H1 (cell line): Measurements from ENCODE around the gene FGD6. TPM values are rescaled to one million over a fixed set of nuclear protein-coding genes. Genes with fewer than 3 reads are reported as not detected.

Experiments
- CTCF ChIA-PET: fragments of 300-600 bp; sonication (Branson Sonifier 250); formaldehyde crosslinking; loops from one replicate; lab custom pipeline; 2021; ENCODE audit not compliant: partially characterized antibody; lab: Charles Lee
- POLR2A ChIA-PET: fragments of 300-600 bp; sonication (Branson Sonifier 250); formaldehyde crosslinking; loops from one replicate; lab custom pipeline; 2021; ENCODE audit warnings: inconsistent platforms; ENCODE audit not compliant: partially characterized antibody; lab: Charles Lee
- DNase-seq, 2 experiments: peaks; one replicate each; pipeline versions ENCODE4 v3.0.0 to v3.0.0-alpha.2; 2010 to 2022; ENCODE audit warnings: low spot score in 2 of 2, low read depth in 1 of 2, mixed read lengths in 1 of 2
- FAIRE-seq: peaks from 2 replicates; lab custom pipeline; 2011; peaks lifted over from hg19 to GRCh38; lab: Jason Lieb, UNC
- H2AFZ ChIP-seq: 2 replicates; pipeline ENCODE4 v1.8.1; 2012; ENCODE audit warnings: low read length, inconsistent platforms
- H2AK5ac ChIP-seq: 2 replicates; pipeline ENCODE4 v1.6.1; 2013; ENCODE audit warnings: low read depth, low read length
- H2BK120ac ChIP-seq: replicated peaks from 2 replicates; pipeline ENCODE3; 2013; ENCODE audit warnings: low read depth, low read length, inconsistent platforms
- H2BK12ac ChIP-seq: 2 replicates; pipeline ENCODE4 v1.6.1; 2013; ENCODE audit warnings: low read depth, low read length
- H2BK15ac ChIP-seq: 2 replicates; pipeline ENCODE4 v1.6.1; 2013; ENCODE audit warnings: low read length
- H2BK20ac ChIP-seq: 2 replicates; pipeline ENCODE4 v1.6.1; 2013; ENCODE audit warnings: low read length
- H2BK5ac ChIP-seq: 2 replicates; pipeline ENCODE4 v1.6.1; 2013; ENCODE audit warnings: low read depth, low read length
- H3K14ac ChIP-seq: 2 replicates; pipeline ENCODE4 v1.6.1; 2013; ENCODE audit warnings: inconsistent platforms; ENCODE audit not compliant: insufficient read length
- H3K18ac ChIP-seq: 2 replicates; pipeline ENCODE4 v1.6.1; 2013; ENCODE audit warnings: low read length; ENCODE audit errors: extremely low read depth
- H3K23ac ChIP-seq: 2 replicates; pipeline ENCODE4 v1.6.1; 2013; ENCODE audit warnings: inconsistent platforms; ENCODE audit not compliant: insufficient read length
- H3K23me2 ChIP-seq: 2 replicates; pipeline ENCODE4 v1.6.1; 2013; ENCODE audit warnings: low read depth, low read length
- H3K27ac ChIP-seq: 2 replicates; pipeline ENCODE4 v1.6.1; 2011; ENCODE audit warnings: low read depth, low read length, inconsistent platforms
- H3K27me3 ChIP-seq, 4 experiments: replicated peaks in 1 of 4; 1 replicate in 1 of 4; 2 replicates in 3 of 4; pipeline versions ENCODE4 v1.6.1 to v1.8.1; 2011 to 2013; ENCODE audit warnings: low read length in 3 of 4, mild to moderate bottlenecking in 3 of 4, inconsistent platforms in 2 of 4, mixed read lengths in 2 of 4, moderate library complexity in 1 of 4; ENCODE audit not compliant: control insufficient read depth in 3 of 4, insufficient read depth in 3 of 4; ENCODE audit errors: extremely low read depth in 1 of 4
- H3K36me3 ChIP-seq, 4 experiments: 2 replicates each; pipeline versions ENCODE4 v1.6.1 to v1.8.1; 2011 to 2013; ENCODE audit warnings: mild to moderate bottlenecking in 4 of 4, low read length in 3 of 4, moderate library complexity in 2 of 4, control low read depth in 1 of 4, inconsistent platforms in 1 of 4; ENCODE audit not compliant: insufficient read depth in 4 of 4, control insufficient read depth in 2 of 4
- H3K4ac ChIP-seq: replicated peaks from 2 replicates; pipeline ENCODE3; 2013; ENCODE audit warnings: low read length, low read depth, mixed read lengths, inconsistent platforms; ENCODE audit not compliant: insufficient read length
- H3K4me1 ChIP-seq, 4 experiments: replicated peaks in 1 of 4; 1 replicate in 1 of 4; 2 replicates in 3 of 4; pipeline versions ENCODE4 v1.6.1 to v1.8.1; 2011 to 2013; ENCODE audit warnings: low read length in 3 of 4, inconsistent platforms in 2 of 4, mixed read lengths in 1 of 4; ENCODE audit not compliant: insufficient read depth in 4 of 4, control insufficient read depth in 3 of 4
- H3K4me2 ChIP-seq, 2 experiments: 2 replicates each; pipeline versions ENCODE4 v1.6.1 to v1.8.1; 2011 to 2013; ENCODE audit warnings: low read depth in 2 of 2, low read length in 2 of 2, control low read depth in 1 of 2, inconsistent platforms in 1 of 2, mild to moderate bottlenecking in 1 of 2; ENCODE audit not compliant: insufficient read depth in 1 of 2
- H3K4me3 ChIP-seq, 4 experiments: fragments of 200-600, 300-600 bp in 1 of 4; sonication (generic), shearing (Covaris generic), sonication (Bioruptor Twin) in 1 of 4; 2 replicates each; pipeline versions ENCODE4 v1.5.1 to v1.8.1; 2011 to 2016; ENCODE audit warnings: low read length in 4 of 4, low read depth in 3 of 4, control low read depth in 2 of 4, inconsistent platforms in 2 of 4, mild to moderate bottlenecking in 2 of 4, mixed read lengths in 1 of 4, moderate library complexity in 1 of 4; ENCODE audit not compliant: insufficient read depth in 2 of 4; ENCODE audit errors: extremely low read depth in 1 of 4
- H3K56ac ChIP-seq: replicated peaks from 2 replicates; pipeline ENCODE3; 2013; ENCODE audit warnings: low read depth, mild to moderate bottlenecking, mixed read lengths, low read length, inconsistent platforms; ENCODE audit not compliant: insufficient read length
- H3K79me1 ChIP-seq: 2 replicates; pipeline ENCODE4 v1.6.1; 2013; ENCODE audit warnings: low read depth, low read length, control low read depth
- H3K79me2 ChIP-seq, 2 experiments: 2 replicates each; pipeline versions ENCODE4 v1.6.1 to v1.8.1; 2012 to 2013; ENCODE audit warnings: low read length in 2 of 2, mild to moderate bottlenecking in 2 of 2, inconsistent platforms in 1 of 2; ENCODE audit not compliant: insufficient read depth in 2 of 2, control insufficient read depth in 1 of 2
- H3K9ac ChIP-seq, 4 experiments: replicated peaks in 1 of 4; 1 replicate in 1 of 4; 2 replicates in 3 of 4; pipeline versions ENCODE4 v1.6.1 to v1.8.1; 2011 to 2013; ENCODE audit warnings: low read depth in 3 of 4, low read length in 3 of 4, control low read depth in 2 of 4, mild to moderate bottlenecking in 2 of 4, moderate library complexity in 2 of 4, inconsistent platforms in 1 of 4; ENCODE audit errors: extremely low read depth in 1 of 4
- H3K9me3 ChIP-seq, 2 experiments: 2 replicates each; pipeline versions ENCODE4 v1.6.1 to v1.8.1; 2012 to 2013; ENCODE audit warnings: mild to moderate bottlenecking in 2 of 2, moderate library complexity in 2 of 2, control low read depth in 1 of 2, inconsistent platforms in 1 of 2, low read depth in 1 of 2, low read length in 1 of 2, mixed read lengths in 1 of 2; ENCODE audit not compliant: insufficient read depth in 2 of 2
- H4K20me1 ChIP-seq, 2 experiments: replicated peaks in 1 of 2; 2 replicates each; pipeline versions ENCODE3 to v1.8.1; 2011 to 2013; ENCODE audit warnings: inconsistent platforms in 2 of 2, low read length in 2 of 2, mild to moderate bottlenecking in 1 of 2; ENCODE audit not compliant: insufficient read depth in 2 of 2, control insufficient read depth in 1 of 2
- H4K5ac ChIP-seq: 2 replicates; pipeline ENCODE4 v1.6.1; 2013; ENCODE audit warnings: low read length, low read depth, mixed read lengths, inconsistent platforms; ENCODE audit not compliant: insufficient read length
- H4K8ac ChIP-seq: 2 replicates; pipeline ENCODE4 v1.8.0; 2013; ENCODE audit warnings: mild to moderate bottlenecking, moderate library complexity, low read length, inconsistent platforms; ENCODE audit not compliant: insufficient read depth; ENCODE audit errors: extremely low read depth
- H4K91ac ChIP-seq: replicated peaks from 2 replicates; pipeline ENCODE3; 2013; ENCODE audit warnings: low read length, mixed read lengths, inconsistent platforms; ENCODE audit not compliant: insufficient read length
- BACH1 ChIP-seq: IDR thresholded peaks from 2 replicates; pipeline ENCODE4 v1.6.1; 2012; ENCODE audit warnings: low read length, improper control_type of control experiment
- BCL11A ChIP-seq, 2 experiments: IDR thresholded peaks; one replicate each; pipeline ENCODE4 v1.6.1; 2011; ENCODE audit warnings: low read depth in 2 of 2, low read length in 2 of 2, mild to moderate bottlenecking in 2 of 2
- JUND ChIP-seq: IDR thresholded peaks from 2 replicates; pipeline ENCODE4 v1.6.1; 2011; ENCODE audit warnings: mild to moderate bottlenecking, improper control_type of control experiment, low read length
- PHF8 ChIP-seq: fragments of 200-600 bp; sonication (generic); conservative IDR thresholded peaks from 2 replicates; pipeline ENCODE4 v1.7.1; 2012; ENCODE audit warnings: low read depth, mild to moderate bottlenecking, inconsistent platforms, low read length, moderate library complexity
- SIN3A ChIP-seq, 2 experiments: IDR thresholded peaks in 1 of 2; conservative IDR thresholded peaks in 1 of 2; 2 replicates each; pipeline ENCODE4 v1.6.1; 2011 to 2012; ENCODE audit warnings: low read length in 2 of 2, improper control_type of control experiment in 1 of 2, low read depth in 1 of 2, mild to moderate bottlenecking in 1 of 2
- SIX5 ChIP-seq: IDR thresholded peaks from 2 replicates; pipeline ENCODE4 v1.6.1; 2011; ENCODE audit warnings: mild to moderate bottlenecking, low read depth, low read length
- TEAD4 ChIP-seq: IDR thresholded peaks from 2 replicates; pipeline ENCODE4 v1.6.1; 2012; ENCODE audit warnings: low read depth, low read length, inconsistent platforms, mixed read lengths
- WGBS, 2 experiments: shearing (Covaris generic) in 1 of 2; methylation state at CpG; one replicate each; pipeline versions ENCODE4 v1.1.6 to v1.1.7; 2013 to 2015; ENCODE audit warnings: low lambda C conversion rate in 2 of 2, mixed read lengths in 2 of 2, inconsistent platforms in 1 of 2, low coverage in 1 of 2, missing lambda C conversion rate in 1 of 2; ENCODE audit not compliant: insufficient replicate concordance in 2 of 2, insufficient coverage in 1 of 2, insufficient read length in 1 of 2; ENCODE audit errors: extremely low coverage in 1 of 2, missing lambda C conversion rate in 1 of 2; 5-methylcytosine and 5-hydroxymethylcytosine counted together
- polyA plus RNA-seq, 7 experiments: library from polyadenylated mRNA; depleted of rRNA in 3 of 7; stranded (reverse) in 5 of 7; unstranded in 2 of 7; fragments of >200 nt in 5 of 7; fragments of 200-250 nt in 2 of 7; gene quantifications; 1 replicate in 5 of 7; 2 replicates in 1 of 7; 4 replicates in 1 of 7; pipeline versions ENCODE4 v1.2.1 to v1.2.3, GENCODE V29; 2011 to 2013; ENCODE audit warnings: missing spikeins in 2 of 7, mixed read lengths in 2 of 7
- total RNA-seq: library from RNA; stranded (reverse); fragmentation: NEBNext Ultra II Directional; extraction: Animal tissue kit (Norgen Biotek cat#: 25700); gene quantifications from 2 replicates; pipeline ENCODE4 v1.2.1, GENCODE V29; 2021

Gene FGD6
- total and polyA plus RNA-seq, 2 of the 8 experiments (the other 6 are each of a cell fraction or from before 2014, with no cell fraction given): 12.2 to 24.3 TPM

DNA sequence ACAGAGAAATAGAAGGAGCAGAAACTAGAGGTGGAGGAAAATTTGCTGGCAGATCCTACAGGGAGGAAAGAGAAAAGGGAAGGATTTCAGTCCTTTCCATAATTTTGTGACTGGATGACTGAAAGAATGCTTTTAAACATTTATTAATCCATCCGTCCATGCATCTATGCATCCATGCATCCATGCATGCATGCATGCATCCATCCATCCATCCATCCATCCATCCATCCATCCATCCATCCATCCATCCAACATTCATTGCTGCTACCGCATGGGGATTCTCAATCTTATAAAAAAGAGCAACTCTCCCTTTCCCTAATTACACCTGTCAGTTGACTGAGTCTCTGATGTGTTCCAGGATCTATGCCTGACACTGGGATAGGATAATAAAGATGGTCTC is 88.2 kb downstream of the FGD6 start:
- H3K9ac ChIP-seq: no peak overlapping the region
- no peak overlapping the region for H4K91ac ChIP-seq

More for the DNA sequence above, 88.2 kb downstream of the FGD6 start:
- H3K36me3 ChIP-seq: peaks cover 0 to 36% (median 15%) of the 10 kb centered on the region in 4 experiments; a peak in 6 of 8 replicates
- no peak overlapping the region for H4K5ac ChIP-seq
- H3K79me1 ChIP-seq: no peaks in the 10 kb centered on the region
- H2BK120ac ChIP-seq: no peak overlapping the region
- WGBS, 2 experiments: 80% methylated on average over 2 of the region's 2 CpGs; no CpG with 5 or more reads in 1 of the 2 experiments
- H4K8ac ChIP-seq: no peak overlapping the region
- ChIA-PET CTCF (interaction anchor here (0.7 kb wide), 1 partner anchor 133 kb away, joined by 3 read pairs; no protein-coding TSS in a partner anchor), POLR2A (no interaction called here)
- H2AK5ac ChIP-seq: no peak overlapping the region
- H3K14ac ChIP-seq: no peak overlapping the region
- no peaks in the 10 kb centered on the region for H4K20me1 ChIP-seq
- H3K4me1 ChIP-seq: no peaks in the 10 kb centered on the region
- H3K27me3 ChIP-seq: no peaks in the 10 kb centered on the region
- H2BK5ac ChIP-seq: no peak overlapping the region
- H3K4me2 ChIP-seq: no peak overlapping the region
- no peak overlapping the region for H3K18ac ChIP-seq
- FAIRE-seq (no peak), DNase-seq (no peak)
- no peak overlapping the region for H2BK15ac ChIP-seq
- H3K56ac ChIP-seq: no peak overlapping the region
- no peak overlapping the region for H3K27ac ChIP-seq
- H2BK20ac ChIP-seq: no peak overlapping the region
- TF ChIP-seq PHF8: no peak
- no peak for TF ChIP-seq SIX5
- no peak for TF ChIP-seq BACH1
- TF ChIP-seq SIN3A (conservative IDR thresholded peaks at IDR 0.05 in 1 of 2, IDR thresholded peaks at IDR 0.05 in 1 of 2; ENCODE audit: low read depth in 1 of 2, low read length in 2 of 2): no peak
- no peak for TF ChIP-seq BCL11A (IDR thresholded peaks at IDR 0.05; ENCODE audit: low read depth in 2 of 2, low read length in 2 of 2)
- no peak for TF ChIP-seq JUND
- no peak for TF ChIP-seq TEAD4
- no peaks in the 10 kb centered on the region for H3K9me3 ChIP-seq
- H3K23me2 ChIP-seq: no peaks in the 10 kb centered on the region; the same call in 1 of the 2 replicates
- no peaks in the 10 kb centered on the region for H3K79me2 ChIP-seq
- H3K4ac ChIP-seq: no peak overlapping the region
- H3K4me3 ChIP-seq: no peak overlapping the region
- no peak overlapping the region for H2BK12ac ChIP-seq
- H3K23ac ChIP-seq: no peak overlapping the region
- no peak overlapping the region for H2AFZ ChIP-seq
